ENCODE data around the gene PPP4R3A. TPM values are rescaled to one million over a fixed set of nuclear protein-coding genes. Genes with fewer than 3 reads are reported as not detected.

Gene PPP4R3A
- total and polyA plus RNA-seq, 11 donors: 32.8 to 53.4 (median 42.3) TPM

- ATAC-seq (no peak), DNase-seq (no peak)
- Histone ChIP-seq H3K9me3 (no peaks in the 10 kb centered on the region), H3K4me3 (no peak overlapping the region), H3K27me3 (no peaks in the 10 kb centered on the region), H3K36me3 (peaks cover 0 to 53% (median 38%) of the 10 kb centered on the region in 9 donors), H3K27ac (no peak overlapping the region), H3K4me1 (no peaks in the 10 kb centered on the region)
- no peak for TF ChIP-seq CTCF (IDR thresholded peaks at IDR 0.05)
- intact Hi-C loops (cut with DNase I): no loop called here
Measured at GRCh38 chr14:91454155-91454554, 56.0 kb downstream of the PPP4R3A start.

- intact Hi-C loops (cut with DNase I): no loop called here
- ATAC-seq: no peak
- no peaks in the 10 kb centered on the region for H3K27me3 ChIP-seq
- H3K36me3 ChIP-seq: peaks cover 0 to 49% (median 34%) of the 10 kb centered on the region in 9 donors
- H3K4me3 ChIP-seq: no peak overlapping the region
- no peak overlapping the region for H3K27ac ChIP-seq
- DNase-seq: no peak
- H3K9me3 ChIP-seq: no peaks in the 10 kb centered on the region
- 84 to 91% (median 90%) methylated on average over 5 of the region's 5 CpGs for WGBS, 4 donors
- no peaks in the 10 kb centered on the region for H3K4me1 ChIP-seq
- TF ChIP-seq POLR2A (IDR thresholded peaks at IDR 0.05) (no peak), CTCF (IDR thresholded peaks at IDR 0.05) (no peak)
Measured at GRCh38 chr14:91453744-91454143, 56.4 kb downstream of the PPP4R3A start.

DNA sequence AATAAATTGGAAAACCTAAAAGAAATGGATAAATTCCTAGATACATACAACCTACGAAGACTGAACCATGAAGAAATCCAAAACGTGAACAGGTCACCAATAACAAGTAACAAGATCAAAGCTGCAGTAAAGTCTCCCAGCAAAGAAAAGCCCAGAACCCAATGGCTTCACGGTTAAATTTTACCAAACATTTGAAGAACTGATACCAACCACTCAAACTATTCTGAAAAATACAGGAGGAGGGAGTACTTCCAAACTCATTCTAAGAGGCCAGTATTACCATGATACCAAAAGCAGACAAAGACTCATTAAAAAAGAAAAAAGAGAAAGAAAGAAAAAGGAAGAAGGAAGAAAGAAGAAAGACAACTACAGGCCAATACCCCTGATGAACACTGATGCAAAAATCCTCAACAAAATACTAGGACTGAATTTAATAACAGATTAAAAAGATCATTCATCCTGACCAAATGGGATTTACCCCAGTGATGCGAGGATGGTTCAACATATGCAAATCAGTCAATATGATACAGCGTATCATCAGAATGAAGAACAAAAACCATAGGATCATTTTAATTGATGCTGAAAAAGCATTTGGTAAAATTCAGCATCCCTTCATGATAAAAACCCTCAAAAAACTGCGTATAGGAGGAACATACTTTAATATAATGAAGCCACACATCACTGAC, 65.6 kb downstream of the PPP4R3A start:
- no peaks in the 10 kb centered on the region for H3K4me1 ChIP-seq
- no peaks in the 10 kb centered on the region for H3K36me3 ChIP-seq
- H3K27ac ChIP-seq: no peak overlapping the region
- H3K27me3 ChIP-seq: peaks cover 0 to 7% (median 0%) of the 10 kb centered on the region in 9 donors
- intact Hi-C loops (cut with DNase I): no loop called here
- no peak overlapping the region for H3K4me3 ChIP-seq
- 80 to 85% (median 82%) methylated on average over 6 of the region's 6 CpGs for WGBS, 4 donors
- H3K9me3 ChIP-seq: peaks cover 0 to 4% (median 0%) of the 10 kb centered on the region in 12 donors
- TF ChIP-seq POLR2A (IDR thresholded peaks at IDR 0.05) (no peak), CTCF (IDR thresholded peaks at IDR 0.05) (no peak)
- DNase-seq (no peak), ATAC-seq (no peak)

DNA sequence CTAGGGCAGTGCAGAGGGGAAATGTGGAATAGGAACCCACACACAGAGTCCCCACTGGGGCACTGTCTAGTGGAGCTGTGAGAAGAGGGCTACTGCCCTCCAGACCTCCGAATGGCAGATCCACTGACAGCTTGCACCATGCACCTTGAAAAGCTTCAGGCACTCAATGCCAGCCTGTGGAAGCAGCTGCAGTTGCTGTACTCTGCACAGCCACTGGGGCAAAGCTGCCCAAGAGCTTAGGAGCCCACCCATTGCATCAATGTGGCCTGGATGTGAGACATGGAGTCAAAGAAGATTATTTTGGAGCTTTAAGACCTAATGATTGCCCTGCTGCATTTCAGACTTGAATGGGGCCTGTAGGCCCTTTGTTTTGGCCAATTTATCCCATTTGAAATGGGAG, 70.8 kb downstream of the PPP4R3A start:
- H3K27me3 ChIP-seq: peaks cover 0 to 7% (median 0%) of the 10 kb centered on the region in 9 donors
- H3K9me3 ChIP-seq: peaks cover 0 to 6% (median 0%) of the 10 kb centered on the region in 12 donors
- no peaks in the 10 kb centered on the region for H3K4me1 ChIP-seq
- H3K27ac ChIP-seq: no peak overlapping the region
- no peak for DNase-seq
- 85 to 100% (median 89%) methylated on average over 1 of the region's 1 CpG for WGBS, 4 donors
- no peak for ATAC-seq
- H3K36me3 ChIP-seq: no peaks in the 10 kb centered on the region
- TF ChIP-seq POLR2A (IDR thresholded peaks at IDR 0.05): no peak
- TF ChIP-seq CTCF (IDR thresholded peaks at IDR 0.05): no peak
- no peak overlapping the region for H3K4me3 ChIP-seq
- intact Hi-C loops (cut with DNase I): no loop called here

Measured in heart left ventricle (tissue), 16 donors.